DMS53 (cell line): ENCODE results near the gene LRRK1.
A peak's percentile ranks its signal among the peaks of the same experiment; 100 is the strongest.

Experiments
- DNase-seq: peaks from one replicate; lab custom pipeline; 2025; lab: John Stamatoyannopoulos, UW

The LRRK1 gene

GRCh38 chr15:101004986-101005747 lies 86.0 kb downstream of the LRRK1 start:
- DNase-seq = no peak

GRCh38 chr15:101006931-101007691 lies 88.0 kb downstream of the LRRK1 start:
- DNase-seq = peak; percentile 85

DNA sequence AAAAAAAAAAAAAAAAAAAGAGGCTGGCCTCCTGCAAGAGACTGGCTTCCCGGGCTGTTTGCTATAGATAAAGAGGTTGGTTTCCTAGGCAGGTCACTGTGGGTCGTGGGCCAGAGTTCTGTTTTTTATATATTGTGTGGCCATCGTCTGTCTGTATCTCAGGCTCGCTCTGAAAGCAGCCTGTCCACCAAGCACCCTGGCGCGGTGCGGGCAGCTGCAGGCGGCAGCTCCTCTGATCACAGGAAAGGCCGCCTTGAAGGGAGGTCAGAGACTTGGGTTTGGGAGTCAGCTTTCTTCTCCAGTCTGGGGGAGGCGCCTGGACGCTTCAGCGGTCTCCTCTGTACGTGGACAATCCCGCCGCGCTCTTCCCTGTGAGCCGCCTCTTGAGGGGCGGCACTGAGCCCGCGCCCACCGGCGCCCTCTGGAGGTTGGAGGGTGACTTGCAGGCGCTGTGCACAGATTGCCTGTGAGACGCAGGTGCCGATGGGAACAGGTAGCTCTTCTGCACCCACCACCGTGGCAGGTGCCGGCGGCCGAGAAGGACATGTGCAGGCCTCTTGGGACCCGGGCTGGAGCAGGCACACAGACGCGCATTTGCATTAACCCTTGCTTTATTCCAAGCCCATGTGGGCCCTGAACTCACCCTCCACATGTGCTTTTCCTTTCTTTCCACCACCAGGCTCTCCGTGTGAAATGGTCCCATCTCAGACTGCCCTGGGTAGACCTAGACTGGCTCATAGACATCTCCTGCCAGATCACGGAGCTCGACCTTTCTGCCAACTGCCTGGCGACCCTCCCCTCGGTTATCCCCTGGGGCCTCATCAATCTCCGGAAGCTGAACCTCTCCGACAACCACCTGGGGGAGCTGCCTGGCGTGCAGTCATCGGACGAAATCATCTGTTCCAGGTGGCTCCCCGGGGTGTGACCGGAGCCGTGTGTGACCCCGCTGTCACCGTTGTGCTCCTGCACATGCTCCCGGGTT lies 89.3 kb downstream of the LRRK1 start:
- DNase-seq = peak; percentile 92

- DNase-seq = no peak
These were observed 90.0 kb downstream of the LRRK1 start for GRCh38 chr15:101009176-101009575.

- DNase-seq = no peak
These were observed 91.6 kb downstream of the LRRK1 start for GRCh38 chr15:101010781-101011180.

GRCh38 chr15:101012326-101013200 lies 93.4 kb downstream of the LRRK1 start:
- no peak for DNase-seq

DNA sequence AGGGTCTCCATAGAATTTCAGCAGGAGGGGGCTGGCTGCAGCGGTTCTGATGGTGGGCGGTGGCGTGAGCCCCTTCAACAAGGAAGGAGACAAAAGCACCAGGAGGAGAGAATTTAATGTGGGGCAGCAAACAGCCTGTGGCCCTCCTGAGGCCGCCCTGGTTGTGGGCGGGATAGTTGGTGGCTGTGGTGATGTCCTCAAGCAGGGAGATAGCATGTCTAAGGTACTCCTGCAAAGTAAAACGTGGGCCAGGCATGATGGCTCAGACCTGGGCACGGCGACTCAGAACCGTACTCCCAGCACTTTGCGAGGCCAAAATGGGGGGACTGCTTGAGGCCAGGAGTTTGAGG lies 94.0 kb downstream of the LRRK1 start:
- DNase-seq = no peak

GRCh38 chr15:101013769-101014675 lies 94.9 kb downstream of the LRRK1 start:
- no peak for DNase-seq

- DNase-seq = peak; percentile 77
These were observed 96.0 kb downstream of the LRRK1 start for GRCh38 chr15:101014921-101015841.

DNA sequence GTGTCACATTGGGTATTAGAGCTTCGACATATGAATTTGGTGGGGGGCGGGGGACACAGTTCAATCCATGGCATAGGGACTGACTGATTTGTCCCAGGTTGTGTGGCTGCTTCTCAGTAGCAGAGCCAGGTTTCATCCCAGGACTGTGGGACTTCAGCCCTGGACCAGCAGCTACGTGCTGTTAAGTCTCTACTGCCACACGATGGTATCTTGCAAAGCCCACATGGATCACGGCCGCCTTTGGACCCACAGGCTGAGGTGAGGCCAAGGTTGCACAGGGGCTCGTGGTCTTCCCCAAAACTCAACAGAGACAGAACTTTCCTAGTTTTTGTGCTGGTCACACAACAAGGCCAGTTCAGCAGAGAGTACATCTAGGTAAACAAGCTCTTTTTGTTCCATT lies 97.4 kb downstream of the LRRK1 start:
- DNase-seq = no peak

GRCh38 chr15:101017093-101017754 lies 98.1 kb downstream of the LRRK1 start:
- no peak for DNase-seq

- no peak for DNase-seq
These were observed 98.9 kb downstream of the LRRK1 start for GRCh38 chr15:101018016-101018415.

DNA sequence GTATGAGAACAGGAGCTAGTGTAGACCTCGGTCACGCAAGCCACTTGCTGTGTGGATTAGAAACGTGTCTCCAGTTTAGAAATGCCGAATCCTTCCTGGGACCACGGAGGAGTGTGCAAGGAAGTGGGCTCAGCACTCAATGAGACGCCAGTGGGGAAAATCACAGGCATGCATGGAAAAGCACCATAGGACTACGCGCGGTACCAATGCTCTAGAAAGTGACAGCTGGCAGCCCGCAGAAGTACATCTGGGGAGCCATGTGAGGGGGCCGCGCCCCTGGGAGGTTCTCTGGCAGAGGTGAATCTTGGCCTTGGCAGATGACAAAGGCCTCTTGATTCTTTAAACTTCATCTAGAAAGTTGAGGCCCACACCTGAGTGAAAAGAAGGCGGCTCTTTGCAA lies 99.3 kb downstream of the LRRK1 start:
- DNase-seq = no peak

GRCh38 chr15:101019366-101019896 lies 100.3 kb downstream of the LRRK1 start:
- DNase-seq = no peak

DNA sequence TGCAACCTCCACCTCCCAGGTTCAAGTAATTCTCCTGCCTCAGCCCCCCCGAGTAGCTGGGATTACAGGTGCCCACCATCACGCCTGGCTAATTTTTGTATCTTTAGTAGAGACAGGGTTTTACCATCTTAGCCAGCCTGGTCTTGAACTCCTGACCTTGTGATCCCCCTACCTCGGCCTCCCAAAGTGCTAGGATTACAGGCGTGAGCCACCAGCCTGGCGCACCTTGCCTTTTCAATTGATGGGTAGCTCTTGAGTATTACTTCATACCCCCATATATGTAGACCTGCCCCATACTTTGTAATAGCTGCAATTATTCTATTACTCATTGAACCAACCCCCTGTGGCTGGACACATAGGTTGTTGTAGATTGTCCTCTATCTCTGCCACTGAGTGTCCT lies 101.3 kb downstream of the LRRK1 start:
- no peak for DNase-seq

- no peak for DNase-seq
These were observed 101.8 kb downstream of the LRRK1 start for GRCh38 chr15:101020945-101021344.

DNA sequence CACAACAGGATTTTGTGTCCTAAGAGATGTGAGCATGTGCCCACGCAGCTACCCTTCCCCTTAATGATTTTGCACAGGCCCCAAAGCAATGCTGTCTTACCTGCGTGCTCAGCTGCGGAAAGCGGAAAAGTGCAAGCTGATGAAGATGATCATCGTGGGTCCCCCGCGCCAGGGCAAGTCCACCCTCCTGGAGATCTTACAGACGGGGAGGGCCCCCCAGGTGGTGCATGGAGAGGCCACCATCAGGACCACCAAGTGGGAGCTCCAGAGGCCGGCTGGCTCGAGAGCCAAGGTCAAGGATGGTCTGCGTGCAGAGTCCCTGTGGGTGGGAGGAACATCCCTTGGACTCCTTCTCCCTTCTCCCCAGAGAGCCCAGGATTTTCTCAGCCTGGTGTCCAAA lies 103.1 kb downstream of the LRRK1 start:
- DNase-seq = no peak

DNA sequence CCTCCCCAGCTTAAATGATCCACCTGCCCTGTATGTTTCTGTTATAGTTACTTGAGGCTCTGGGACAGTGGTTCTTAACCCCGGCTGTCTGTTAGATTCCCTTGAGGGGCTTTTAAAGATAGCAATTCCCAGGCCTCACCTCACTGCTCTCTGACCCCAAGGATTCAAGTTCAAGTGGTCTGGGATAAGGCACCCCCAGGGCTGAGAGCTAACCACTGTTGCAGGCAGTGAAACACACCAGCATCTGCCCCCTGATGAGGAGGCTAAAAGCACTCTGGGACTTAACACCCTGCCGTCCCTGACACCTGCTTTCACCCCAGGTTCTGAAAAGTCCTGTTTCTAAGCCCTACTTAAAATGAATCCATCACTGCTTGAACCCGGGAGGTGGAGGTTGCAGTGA lies 103.7 kb downstream of the LRRK1 start:
- no peak for DNase-seq
